AG10803 (cell line): Measurements from ENCODE around the gene ADRM1.

Experiments
- DNase-seq: peaks from one replicate; pipeline ENCODE4 v3.0.0; 2010; ENCODE audit warnings: low read depth
- H3K4me3 ChIP-seq: 2 replicates; pipeline ENCODE4 v1.5.1; 2011; ENCODE audit warnings: mild to moderate bottlenecking, low read length, control low read depth
- CTCF ChIP-seq: conservative IDR thresholded peaks from 2 replicates; pipeline ENCODE4 v1.5.1; 2011; ENCODE audit warnings: mild to moderate bottlenecking, low read length, control low read depth, inconsistent platforms

The ADRM1 gene

DNA sequence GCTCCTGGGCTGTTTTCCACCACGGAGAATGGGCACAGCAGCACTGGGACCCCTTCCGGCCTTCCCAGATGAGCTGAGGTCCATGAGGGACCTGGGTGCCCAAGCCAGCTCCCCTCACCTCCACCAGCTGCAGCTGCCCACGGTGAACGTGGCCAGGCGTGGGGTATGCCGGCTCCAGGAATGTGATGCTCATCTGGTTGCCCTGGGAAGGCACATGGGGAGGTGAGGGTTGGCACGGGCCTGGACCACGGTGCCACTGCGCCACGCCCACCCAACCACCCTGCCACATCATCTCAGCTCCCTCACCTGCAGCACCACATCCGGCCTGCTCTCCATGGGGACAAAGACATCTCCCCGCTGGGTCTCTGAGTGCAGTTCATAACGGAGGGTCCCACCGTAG, 23.8 kb downstream of the ADRM1 start:
- DNase-seq, result no peak
- no peak for TF ChIP-seq CTCF
- no peak overlapping the region for H3K4me3 ChIP-seq

GRCh38 chr20:62326959-62327725, 24.3 kb downstream of the ADRM1 start:
- H3K4me3 ChIP-seq, result no peak overlapping the region
- no peak for TF ChIP-seq CTCF
- no peak for DNase-seq

- TF ChIP-seq CTCF, result no peak
Observed at GRCh38 chr20:62327726-62328495, 25.1 kb downstream of the ADRM1 start.

GRCh38 chr20:62328684-62329388, 26.0 kb downstream of the ADRM1 start:
- H3K4me3 ChIP-seq, result no peak overlapping the region
- no peak for DNase-seq
- no peak for TF ChIP-seq CTCF

More at GRCh38 chr20:62327726-62328495, 25.1 kb downstream of the ADRM1 start:
- no peak for DNase-seq
- H3K4me3 ChIP-seq, result no peak overlapping the region

- no peak overlapping the region for H3K4me3 ChIP-seq
- no peak for TF ChIP-seq CTCF
- no peak for DNase-seq
Observed at GRCh38 chr20:62329389-62330377, 26.9 kb downstream of the ADRM1 start.

DNA sequence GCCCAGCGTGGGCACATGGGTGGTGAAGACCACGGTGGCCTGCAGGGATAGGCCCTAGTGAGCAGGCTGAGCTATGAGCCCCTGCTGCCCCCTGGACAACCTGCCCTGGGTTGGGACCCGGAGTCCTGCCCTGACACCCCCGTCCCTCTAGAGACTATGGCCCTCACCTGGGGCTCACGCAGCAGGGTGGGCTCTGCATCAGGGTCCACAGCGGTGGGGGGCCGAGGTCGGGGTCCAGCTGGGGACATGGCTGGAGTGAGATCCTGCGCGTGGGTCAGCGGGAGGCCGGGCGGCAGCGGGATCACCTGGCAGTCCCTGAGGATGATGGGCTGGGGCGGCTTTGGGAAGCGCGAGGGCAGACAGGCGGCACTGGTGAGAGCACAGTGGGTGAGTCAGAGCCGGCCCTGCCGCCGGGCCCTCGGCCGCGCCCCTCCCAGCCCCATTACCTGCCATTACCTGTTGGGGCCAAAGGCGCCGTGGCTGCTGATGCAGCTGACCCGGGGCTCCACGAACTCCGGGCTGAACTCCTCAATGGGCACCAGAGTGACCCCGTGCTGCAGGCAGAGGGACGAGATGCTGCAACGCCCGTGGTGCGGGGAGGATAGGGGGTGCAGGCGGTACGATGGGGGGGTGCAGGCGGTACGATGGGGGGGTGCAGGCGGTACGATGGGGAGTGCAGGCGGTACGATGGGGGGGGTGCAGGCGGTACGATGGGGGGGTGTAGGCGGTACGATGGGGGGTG, 27.9 kb downstream of the ADRM1 start:
- no peak for TF ChIP-seq CTCF
- no peak overlapping the region for H3K4me3 ChIP-seq
- DNase-seq, result no peak
